Measurements from ENCODE around the gene CTTNBP2NL. TPM values are rescaled to one million over a fixed set of nuclear protein-coding genes. Genes with fewer than 3 reads are reported as not detected.
A peak's percentile ranks its signal among the peaks of the same experiment; 100 is the strongest.

CTTNBP2NL gene
- polyA plus RNA-seq, 3 donors, result 1.6 to 4.9 (median 3.0) TPM

DNA sequence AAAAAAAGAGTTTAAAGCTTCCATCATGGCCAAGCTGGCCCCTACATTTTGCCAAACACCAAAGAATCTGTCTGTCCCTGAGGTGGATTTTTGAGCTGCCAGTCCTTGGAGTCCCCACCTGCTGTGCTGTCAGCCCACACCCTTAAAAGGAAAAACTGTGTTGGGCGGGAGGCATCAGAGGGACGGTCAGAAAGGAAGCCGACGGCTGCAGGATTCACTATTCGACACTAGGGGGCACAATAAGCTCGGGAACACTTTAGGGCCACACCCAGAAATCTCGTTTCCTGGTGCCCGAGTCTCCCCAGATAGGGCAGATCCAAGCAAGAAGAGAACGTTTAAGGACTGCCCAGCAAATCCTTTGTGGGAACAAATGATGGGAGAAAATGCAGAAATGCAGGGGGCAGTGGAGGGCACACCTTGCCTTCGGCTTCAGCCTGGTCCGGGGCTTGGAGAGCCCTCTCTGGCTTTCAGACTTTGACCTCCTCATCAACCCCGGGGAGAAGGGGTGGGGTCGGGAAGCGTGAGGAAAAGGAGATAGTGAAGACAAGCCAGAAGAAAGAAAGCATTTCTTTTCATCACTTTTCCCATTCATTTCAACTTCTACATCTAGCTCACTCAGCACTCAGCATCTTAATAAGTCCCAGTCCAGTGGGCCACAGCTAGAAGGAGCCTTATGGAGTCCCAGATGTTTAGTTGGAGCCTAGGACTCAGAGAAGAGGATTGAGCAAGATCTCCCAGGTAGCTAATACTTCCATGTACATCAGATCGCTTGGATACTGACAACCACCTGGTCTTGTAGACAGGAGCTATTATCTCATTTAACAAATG is 5.0 kb upstream of the CTTNBP2NL start:
- Histone ChIP-seq H3K4me3 (replicated peaks in 1 of 3; ENCODE audit: low read depth in 2 of 3, low read length in 3 of 3) (peak overlapping the region in 1 of 3 experiments; percentile 51), H3K4me1 (ENCODE audit: control insufficient read depth in 1 of 2, insufficient read depth in 2 of 2, low read length in 2 of 2) (peaks cover 33 to 39% of the 10 kb centered on the region in 2 donors), H3K36me3 (replicated peaks in 1 of 2; ENCODE audit: control insufficient read depth in 1 of 2, insufficient read depth in 2 of 2, low read length in 2 of 2) (no peaks in the 10 kb centered on the region), H3K9me3 (replicated peaks in 1 of 2; ENCODE audit: control insufficient read depth in 1 of 2, insufficient read depth in 1 of 2, low read length in 2 of 2) (no peaks in the 10 kb centered on the region), H3K79me2 (ENCODE audit: insufficient read depth, low read length) (no peaks in the 10 kb centered on the region), H3K4me2 (replicated peaks; ENCODE audit: extremely low read depth, low read length, poor library complexity, severe bottlenecking) (peak overlapping the region; percentile 48), H3K27me3 (ENCODE audit: control insufficient read depth in 2 of 2, insufficient read depth in 2 of 2, low read length in 2 of 2) (peaks cover 0 to 2% of the 10 kb centered on the region in 2 donors), H3K9ac (ENCODE audit: insufficient read depth, low read length, poor library complexity, severe bottlenecking) (no peak overlapping the region), H2AFZ (ENCODE audit: insufficient read depth, low read depth, low read length, poor library complexity, severe bottlenecking) (peak overlapping the region; percentile 68), H4K20me1 (ENCODE audit: insufficient read depth, low read length) (no peaks in the 10 kb centered on the region), H3K27ac (ENCODE audit: low read depth in 1 of 2, low read length in 2 of 2) (no peak overlapping the region)
- 10% methylated on average over 10 of the region's 15 CpGs for WGBS (ENCODE audit: insufficient coverage)
- peak overlapping the region in 2 of 7 donors; percentile 25 to 44 for H3K27ac Mint-ChIP-seq
- DNase-seq, result peak; percentile 79 to 86 (median 83)
- H3K9me3 Mint-ChIP-seq, result peaks cover 0 to 3% (median 0%) of the 10 kb centered on the region in 7 donors
- H3K36me3 Mint-ChIP-seq, result no peaks in the 10 kb centered on the region
- peak overlapping the region; percentile 57 to 60 for H3K4me3 Mint-ChIP-seq
- H3K4me1 Mint-ChIP-seq, result peaks cover 30% of the 10 kb centered on the region
- intact Hi-C loops (cut with micrococcal nuclease), result loop anchor here (1.0 to 5.0 kb wide), 5 partner anchors 75 to 321 kb away; partner anchors contain the start of genes CAPZA1 (in 2 of the 2) and ST7L (in 2 of the 2)
- H3K27me3 Mint-ChIP-seq (ENCODE audit: low read depth in 3 of 3), result peaks cover 3 to 13% (median 8%) of the 10 kb centered on the region in 3 donors
- peak; percentile 88 for TF ChIP-seq CTCF (IDR thresholded peaks at IDR 0.05)

DNA sequence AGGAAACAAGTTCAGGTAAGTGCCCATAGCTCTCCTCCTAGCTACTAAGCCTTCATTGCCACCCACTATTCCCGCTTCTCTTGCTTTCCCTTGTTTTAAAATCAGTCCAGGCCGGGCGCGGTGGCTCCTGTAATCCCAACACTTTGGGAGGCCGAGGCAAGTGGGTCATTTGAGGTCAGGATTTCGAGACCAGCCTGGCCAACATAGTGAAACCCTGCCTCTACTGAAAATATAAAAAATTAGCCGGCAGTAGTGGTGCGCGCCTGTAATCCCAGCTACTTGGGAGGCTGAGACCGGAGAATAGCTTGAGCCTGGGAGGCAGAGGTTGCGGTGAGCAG is 4.4 kb upstream of the CTTNBP2NL start:
- Histone ChIP-seq H3K27me3 (ENCODE audit: control insufficient read depth in 2 of 2, insufficient read depth in 2 of 2, low read length in 2 of 2) (peaks cover 0 to 2% of the 10 kb centered on the region in 2 donors), H3K79me2 (ENCODE audit: insufficient read depth, low read length) (no peaks in the 10 kb centered on the region), H3K27ac (ENCODE audit: low read depth in 1 of 2, low read length in 2 of 2) (no peak overlapping the region), H3K9me3 (replicated peaks in 1 of 2; ENCODE audit: control insufficient read depth in 1 of 2, insufficient read depth in 1 of 2, low read length in 2 of 2) (no peaks in the 10 kb centered on the region), H3K9ac (ENCODE audit: insufficient read depth, low read length, poor library complexity, severe bottlenecking) (no peak overlapping the region), H2AFZ (ENCODE audit: insufficient read depth, low read depth, low read length, poor library complexity, severe bottlenecking) (peak overlapping the region; percentile 68), H3K4me3 (replicated peaks in 1 of 3; ENCODE audit: low read depth in 2 of 3, low read length in 3 of 3) (no peak overlapping the region), H3K4me1 (ENCODE audit: control insufficient read depth in 1 of 2, insufficient read depth in 2 of 2, low read length in 2 of 2) (peaks cover 35 to 44% of the 10 kb centered on the region in 2 donors), H3K4me2 (replicated peaks; ENCODE audit: extremely low read depth, low read length, poor library complexity, severe bottlenecking) (no peak overlapping the region), H3K36me3 (replicated peaks in 1 of 2; ENCODE audit: control insufficient read depth in 1 of 2, insufficient read depth in 2 of 2, low read length in 2 of 2) (no peaks in the 10 kb centered on the region), H4K20me1 (ENCODE audit: insufficient read depth, low read length) (no peaks in the 10 kb centered on the region)
- no peak for DNase-seq
- H3K27me3 Mint-ChIP-seq (ENCODE audit: low read depth in 3 of 3), result peaks cover 3 to 13% (median 8%) of the 10 kb centered on the region in 3 donors
- H3K4me3 Mint-ChIP-seq, result no peak overlapping the region
- whole genome bisulfite sequencing (ENCODE audit: insufficient coverage), result 99% methylated on average over 10 of the region's 11 CpGs
- H3K27ac Mint-ChIP-seq, result peak overlapping the region in 1 of 7 donors; percentile 44
- intact Hi-C loops (cut with micrococcal nuclease), result loop anchor here (1.0 to 5.0 kb wide), 5 partner anchors 75 to 321 kb away; partner anchors contain the start of genes CAPZA1 (in 2 of the 2) and ST7L (in 2 of the 2)
- H3K4me1 Mint-ChIP-seq, result peaks cover 33% of the 10 kb centered on the region
- no peaks in the 10 kb centered on the region for H3K36me3 Mint-ChIP-seq
- H3K9me3 Mint-ChIP-seq, result peaks cover 0 to 3% (median 0%) of the 10 kb centered on the region in 7 donors
- no peak for TF ChIP-seq CTCF (IDR thresholded peaks at IDR 0.05)
